ENCODE results near the gene MRPL18.
"Not testable (repeated sequence)": the region's sequence is repeated elsewhere in the genome, so short reads cannot be mapped to it uniquely, and the experiment has no call there.

The MRPL18 gene

GRCh38 chr6:159746759-159747158 is 43.5 kb upstream of the MRPL18 start:
- H3K27ac ChIP-seq (ENCODE audit: low read depth, low read length) = no peak overlapping the region
- no peak overlapping the region for H3K4me2 ChIP-seq (ENCODE audit: low read depth, low read length, poor library complexity, severe bottlenecking)
- no peak overlapping the region for H3K9ac ChIP-seq (ENCODE audit: low read length)
- H3K9me3 ChIP-seq (ENCODE audit: insufficient read depth, low read length) = no peaks in the 10 kb centered on the region
- TF ChIP-seq CTCF (IDR thresholded peaks at IDR 0.05; ENCODE audit: insufficient read depth, low read length, poor library complexity, severe bottlenecking) (no peak), EZH2phosphoT487 (conservative IDR thresholded peaks at IDR 0.05; ENCODE audit: low read length) (no peak)
- H3K27me3 ChIP-seq (ENCODE audit: low read length) = no peaks in the 10 kb centered on the region
- H3K4me3 ChIP-seq (ENCODE audit: insufficient read depth, low read length, poor library complexity, severe bottlenecking) = no peak overlapping the region
- H3F3A ChIP-seq (ENCODE audit: insufficient read depth) = peaks cover 29% of the 10 kb centered on the region; the same call in 1 of the 2 replicates
- H3K9me2 ChIP-seq (replicated peaks; ENCODE audit: insufficient read depth, low read length) = no peaks in the 10 kb centered on the region
- no peak overlapping the region for H2AFZ ChIP-seq (ENCODE audit: low read depth, low read length, severe bottlenecking)
- H4K20me1 ChIP-seq (ENCODE audit: low read depth, low read length) = peaks cover 18% of the 10 kb centered on the region
- peaks cover 74% of the 10 kb centered on the region for H3K36me3 ChIP-seq (ENCODE audit: low read length)
- peaks cover 47% of the 10 kb centered on the region for H3K79me2 ChIP-seq (ENCODE audit: insufficient read depth, low read length)

GRCh38 chr6:159748127-159748526 is 42.1 kb upstream of the MRPL18 start:
- not testable (repeated sequence) for H3K27ac ChIP-seq (ENCODE audit: low read depth, low read length)
- Histone ChIP-seq H3K36me3 (ENCODE audit: low read length) (peaks cover 77% of the 10 kb centered on the region), H3K79me2 (ENCODE audit: insufficient read depth, low read length) (peaks cover 46% of the 10 kb centered on the region)

GRCh38 chr6:159751448-159751847 is 38.8 kb upstream of the MRPL18 start:
- H3K27me3 ChIP-seq (ENCODE audit: low read length) = no peaks in the 10 kb centered on the region
- H3K9ac ChIP-seq (ENCODE audit: low read length) = no peak overlapping the region
- H4K20me1 ChIP-seq (ENCODE audit: low read depth, low read length) = peaks cover 4% of the 10 kb centered on the region; the same call in 1 of the 2 replicates
- H3K9me2 ChIP-seq (replicated peaks; ENCODE audit: insufficient read depth, low read length) = no peaks in the 10 kb centered on the region
- H3K4me2 ChIP-seq (ENCODE audit: low read depth, low read length, poor library complexity, severe bottlenecking) = no peak overlapping the region
- H3K4me3 ChIP-seq (ENCODE audit: insufficient read depth, low read length, poor library complexity, severe bottlenecking) = no peak overlapping the region
- H3K9me3 ChIP-seq (ENCODE audit: insufficient read depth, low read length) = no peaks in the 10 kb centered on the region
- TF ChIP-seq EZH2phosphoT487 (conservative IDR thresholded peaks at IDR 0.05; ENCODE audit: low read length) (no peak), CTCF (IDR thresholded peaks at IDR 0.05; ENCODE audit: insufficient read depth, low read length, poor library complexity, severe bottlenecking) (no peak)
- H3K27ac ChIP-seq (ENCODE audit: low read depth, low read length) = no peak overlapping the region
- H3F3A ChIP-seq (ENCODE audit: insufficient read depth) = peaks cover 53% of the 10 kb centered on the region; the same call in 1 of the 2 replicates
- no peak overlapping the region for H2AFZ ChIP-seq (ENCODE audit: low read depth, low read length, severe bottlenecking)
- peaks cover 33% of the 10 kb centered on the region; the same call in 1 of the 2 replicates for H3K79me2 ChIP-seq (ENCODE audit: insufficient read depth, low read length)
- peaks cover 72% of the 10 kb centered on the region for H3K36me3 ChIP-seq (ENCODE audit: low read length)

More at GRCh38 chr6:159748127-159748526, 42.1 kb upstream of the MRPL18 start:
- H3K9me2 ChIP-seq (replicated peaks; ENCODE audit: insufficient read depth, low read length); H3K9ac ChIP-seq (ENCODE audit: low read length); H2AFZ ChIP-seq (ENCODE audit: low read depth, low read length, severe bottlenecking); H3K9me3 ChIP-seq (ENCODE audit: insufficient read depth, low read length); H3K4me2 ChIP-seq (ENCODE audit: low read depth, low read length, poor library complexity, severe bottlenecking); H3K27me3 ChIP-seq (ENCODE audit: low read length); H3K4me3 ChIP-seq (ENCODE audit: insufficient read depth, low read length, poor library complexity, severe bottlenecking): not testable (repeated sequence)
- Histone ChIP-seq H3F3A (ENCODE audit: insufficient read depth) (peaks cover 29% of the 10 kb centered on the region; the same call in 1 of the 2 replicates), H4K20me1 (ENCODE audit: low read depth, low read length) (peaks cover 13% of the 10 kb centered on the region)

- H2AFZ ChIP-seq (ENCODE audit: low read depth, low read length, severe bottlenecking) = no peak overlapping the region
- no peak overlapping the region for H3K4me3 ChIP-seq (ENCODE audit: insufficient read depth, low read length, poor library complexity, severe bottlenecking)
- H3K9me3 ChIP-seq (ENCODE audit: insufficient read depth, low read length) = no peaks in the 10 kb centered on the region
- no peaks in the 10 kb centered on the region for H3K27me3 ChIP-seq (ENCODE audit: low read length)
- H3K36me3 ChIP-seq (ENCODE audit: low read length) = peaks cover 63% of the 10 kb centered on the region
- no peak for TF ChIP-seq CTCF (IDR thresholded peaks at IDR 0.05; ENCODE audit: insufficient read depth, low read length, poor library complexity, severe bottlenecking)
- TF ChIP-seq EZH2phosphoT487 (conservative IDR thresholded peaks at IDR 0.05; ENCODE audit: low read length) = no peak
- no peaks in the 10 kb centered on the region for H3K9me2 ChIP-seq (replicated peaks; ENCODE audit: insufficient read depth, low read length)
- peaks cover 18% of the 10 kb centered on the region; the same call in 1 of the 2 replicates for H3K79me2 ChIP-seq (ENCODE audit: insufficient read depth, low read length)
- H3K27ac ChIP-seq (ENCODE audit: low read depth, low read length) = no peak overlapping the region
- peaks cover 54% of the 10 kb centered on the region for H3F3A ChIP-seq (ENCODE audit: insufficient read depth)
- H3K9ac ChIP-seq (ENCODE audit: low read length) = no peak overlapping the region
- 0 out of 2 replicates have a peak, but pooled peaks cover 4% of the 10 kb centered on the region for H4K20me1 ChIP-seq (ENCODE audit: low read depth, low read length)
- no peak overlapping the region for H3K4me2 ChIP-seq (ENCODE audit: low read depth, low read length, poor library complexity, severe bottlenecking)
These were observed 37.0 kb upstream of the MRPL18 start for GRCh38 chr6:159753081-159753872.

Data from SU-DHL-6 (cell line).